HG02610 (cell line): ENCODE measurements around the gene SWAP70.
"Not testable (repeated sequence)": the region's sequence is repeated elsewhere in the genome, so short reads cannot be mapped to it uniquely, and the experiment has no call there.

Experiments
- ATAC-seq: cut with Tn5 transposase; IDR thresholded peaks from one replicate; pipeline ENCODE4 v1.9.1; 2021; ENCODE audit warnings: mild to moderate bottlenecking, moderate library complexity; ENCODE audit not compliant: unreplicated experiment

SWAP70 gene

GRCh38 chr11:9663699-9664275 lies at the start of gene SWAP70:
TSS of gene SWAP70 (plus strand) at chr11:9664077. CDS start at chr11:9664180, 103 bp downstream.
- peak; percentile 82 for ATAC-seq

DNA sequence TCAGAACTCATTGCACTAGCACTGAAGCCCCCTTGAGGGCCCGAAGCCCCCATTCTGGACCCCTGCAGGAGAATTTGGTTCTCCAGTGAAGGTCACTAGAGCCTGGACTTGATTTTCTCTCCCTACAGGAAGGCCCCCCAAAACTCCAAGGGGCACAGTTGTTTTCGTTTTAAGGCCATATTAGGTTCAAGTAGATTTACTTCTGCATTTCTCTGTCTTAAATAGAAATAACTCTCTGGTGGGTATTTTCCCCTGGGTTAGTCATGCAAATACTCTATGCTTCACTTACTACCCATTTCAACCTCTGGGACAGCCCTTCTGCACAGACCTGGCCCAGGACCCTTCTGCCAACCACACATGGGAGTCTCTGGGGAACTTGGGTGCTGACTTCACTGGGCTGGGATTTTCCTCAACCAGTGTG lies 48.8 kb upstream of the SWAP70 start:
- peak; percentile 59 for ATAC-seq

DNA sequence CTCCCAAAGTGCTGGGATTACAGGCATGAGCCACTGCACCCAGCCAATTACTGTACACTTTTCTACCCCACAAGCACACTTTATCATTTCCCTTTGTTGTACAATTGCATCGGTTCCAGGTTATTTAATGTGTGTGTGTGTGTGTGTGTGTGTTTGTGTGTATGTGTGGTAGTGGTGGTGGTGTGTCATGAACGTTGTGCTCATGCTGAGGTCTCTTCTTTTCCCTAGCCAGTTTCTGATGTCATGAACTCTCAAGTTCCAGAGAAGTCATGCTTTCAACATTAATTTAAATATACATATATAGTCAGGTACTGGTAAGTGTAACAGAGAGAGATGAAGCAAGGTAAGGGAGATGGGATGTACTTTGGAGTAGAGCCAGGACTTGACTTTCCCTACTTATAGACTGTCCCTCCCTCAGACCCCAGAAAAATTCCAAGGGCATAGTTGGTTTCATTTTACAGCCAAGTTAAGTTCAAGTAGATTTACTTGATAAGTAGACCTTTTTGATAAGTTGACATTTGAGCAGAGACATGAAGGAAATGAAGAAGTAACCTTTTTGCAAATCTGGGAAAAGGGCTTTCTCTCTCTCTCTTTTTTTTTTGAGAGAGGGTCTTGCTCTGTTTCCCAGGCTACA lies 47.7 kb upstream of the SWAP70 start:
- ATAC-seq: no peak

DNA sequence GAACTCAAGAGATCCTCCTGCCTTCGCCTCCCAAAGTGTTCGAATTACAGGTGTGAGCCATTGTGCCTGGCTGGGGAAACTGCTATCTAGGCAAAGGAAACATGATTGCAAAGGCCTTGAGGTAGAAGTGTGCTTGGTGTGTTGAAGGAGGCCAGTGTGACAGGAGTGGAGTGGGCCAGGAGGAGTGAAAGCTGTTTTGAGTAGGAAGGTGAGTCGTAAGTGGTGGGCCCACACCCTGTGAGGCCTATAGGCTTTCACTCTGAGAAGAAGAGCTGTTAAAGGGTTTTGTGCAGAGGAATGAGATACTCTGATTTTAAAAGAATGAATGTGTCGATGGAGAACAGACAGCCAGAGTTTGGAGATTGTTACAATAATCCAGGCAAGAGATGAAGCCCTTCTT lies 47.0 kb upstream of the SWAP70 start:
- no peak for ATAC-seq

DNA sequence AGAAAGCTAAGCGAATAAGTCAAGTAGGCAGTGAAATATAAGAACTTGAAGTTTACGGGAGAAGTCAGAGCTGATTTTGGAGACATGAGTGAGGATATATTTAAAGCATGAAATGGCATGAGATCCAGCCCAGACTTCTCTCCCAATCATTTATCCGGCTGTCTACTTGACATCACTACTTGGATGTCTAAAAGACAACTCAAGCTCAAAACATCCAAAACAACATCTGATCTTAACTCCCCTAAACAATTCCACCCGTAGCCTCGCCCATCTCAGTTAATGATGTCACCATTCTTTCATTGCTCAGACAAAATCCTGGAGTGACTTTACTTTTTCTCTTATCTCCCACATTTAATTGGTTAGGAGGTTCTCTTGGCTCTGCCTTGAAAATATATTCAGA lies 45.9 kb upstream of the SWAP70 start:
- ATAC-seq: no peak

- no peak for ATAC-seq
Observed at GRCh38 chr11:9619004-9619403, 44.9 kb upstream of the SWAP70 start.

DNA sequence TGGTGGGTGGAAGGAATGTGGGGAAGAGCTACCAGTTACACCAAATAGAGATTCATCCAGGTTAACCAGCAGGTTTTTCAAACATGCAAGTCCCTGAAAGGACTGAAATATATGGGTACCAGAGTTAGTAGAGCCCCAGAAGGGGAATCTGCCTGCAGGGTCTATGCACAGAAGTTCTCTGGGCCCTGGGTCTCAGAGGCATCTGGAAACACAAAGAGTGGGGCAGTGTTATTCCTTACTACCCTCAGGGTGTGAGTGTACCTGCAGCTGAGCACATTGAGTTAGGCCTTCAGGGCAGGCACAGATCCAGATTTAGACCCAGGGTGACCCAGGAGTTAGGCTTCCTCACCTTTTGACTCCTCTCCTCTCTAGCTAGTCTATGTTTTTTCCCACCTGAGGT lies 43.9 kb upstream of the SWAP70 start:
- no peak for ATAC-seq

DNA sequence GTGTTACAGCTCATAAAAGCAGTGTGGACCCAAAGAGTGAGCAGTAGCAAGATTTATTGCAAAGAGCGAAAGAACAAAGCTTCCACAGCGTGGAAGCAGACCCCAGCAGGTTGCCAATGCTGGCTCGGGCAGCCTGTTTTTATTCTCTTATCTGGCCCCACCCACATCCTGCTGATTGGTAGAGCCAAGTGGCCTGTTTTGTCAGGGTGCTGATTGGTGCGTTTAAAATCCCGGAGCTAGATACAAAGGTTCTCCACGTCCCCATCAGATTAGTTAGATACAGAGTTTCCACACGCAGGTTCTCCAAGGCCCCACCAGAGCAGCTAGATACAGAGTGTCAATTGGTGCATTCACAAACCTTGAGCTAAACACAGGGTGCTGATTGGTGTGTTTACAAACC lies 41.5 kb upstream of the SWAP70 start:
- ATAC-seq: not testable (repeated sequence)

- ATAC-seq: not testable (repeated sequence)
Observed at GRCh38 chr11:9623053-9623452, 40.8 kb upstream of the SWAP70 start.

GRCh38 chr11:9624448-9624847 lies 39.4 kb upstream of the SWAP70 start:
- ATAC-seq: no peak

DNA sequence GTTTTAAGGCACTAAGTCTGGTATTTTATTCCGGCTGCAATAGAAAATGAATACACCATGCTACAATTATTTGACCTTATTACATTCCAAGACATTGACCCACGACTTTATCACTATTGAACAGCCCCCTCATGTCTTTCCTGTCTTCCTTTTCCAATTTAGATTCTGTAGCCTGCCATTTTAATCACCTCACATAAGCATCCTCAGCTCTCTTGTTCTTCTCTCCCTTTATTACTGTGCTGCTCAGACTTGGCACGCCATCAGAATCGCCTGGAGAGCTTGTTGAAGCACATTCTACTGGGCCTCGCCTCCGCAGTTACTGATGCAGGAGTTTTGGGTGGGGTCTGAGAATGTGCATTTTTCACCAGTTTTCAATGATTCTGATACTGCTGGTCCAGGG lies 38.7 kb upstream of the SWAP70 start:
- no peak for ATAC-seq

- ATAC-seq: no peak
Observed at GRCh38 chr11:9625728-9626127, 38.1 kb upstream of the SWAP70 start.

- ATAC-seq: no peak
Observed at GRCh38 chr11:9626496-9627394, 37.1 kb upstream of the SWAP70 start.

DNA sequence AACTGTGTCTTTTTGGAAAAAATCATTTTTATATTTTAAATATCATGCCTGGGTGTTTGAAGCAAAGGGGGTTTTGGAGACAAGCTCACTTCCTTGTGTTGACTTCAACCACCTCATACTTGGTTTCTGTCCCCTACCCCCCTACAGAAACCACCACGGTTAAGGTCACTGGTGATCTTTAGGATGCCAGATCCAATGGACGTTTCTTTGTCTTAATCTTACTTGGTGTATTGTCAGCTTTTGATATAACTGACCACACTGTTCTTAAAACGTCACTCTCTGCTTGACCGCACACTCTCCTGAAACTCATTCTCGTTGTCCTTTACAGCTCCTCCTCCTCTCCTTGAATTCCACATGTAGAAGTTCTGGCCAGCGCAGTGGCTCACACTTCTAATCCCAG lies 34.8 kb upstream of the SWAP70 start:
- no peak for ATAC-seq

DNA sequence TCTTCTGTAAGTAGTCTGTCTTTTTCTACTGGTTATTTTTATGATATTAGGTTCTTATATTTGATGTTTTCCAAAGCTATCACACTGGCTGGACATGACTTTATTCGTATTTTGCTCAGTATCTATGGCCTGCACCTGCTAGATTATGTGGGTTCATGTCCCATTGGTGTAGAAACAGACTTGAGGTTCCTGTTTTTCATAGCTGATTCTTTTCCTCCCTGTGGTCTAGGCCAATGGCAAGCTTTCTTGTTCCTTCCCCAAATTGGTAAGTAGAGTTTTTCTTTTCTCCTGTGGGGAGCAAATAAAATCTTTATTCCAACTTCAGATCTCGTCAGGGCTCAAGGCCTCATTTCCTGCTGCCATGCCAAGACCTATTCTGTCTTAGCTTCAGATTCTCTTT lies 30.2 kb upstream of the SWAP70 start:
- ATAC-seq: no peak

GRCh38 chr11:9636691-9637090 lies 27.2 kb upstream of the SWAP70 start:
- no peak for ATAC-seq

- ATAC-seq: no peak
Observed at GRCh38 chr11:9639099-9639498, 24.8 kb upstream of the SWAP70 start.

- no peak for ATAC-seq
Observed at GRCh38 chr11:9639985-9640384, 23.9 kb upstream of the SWAP70 start.

- no peak for ATAC-seq
Observed at GRCh38 chr11:9642894-9643293, 21.0 kb upstream of the SWAP70 start.

- peak; percentile 54 for ATAC-seq
Observed at GRCh38 chr11:9643751-9644150, 20.1 kb upstream of the SWAP70 start.

DNA sequence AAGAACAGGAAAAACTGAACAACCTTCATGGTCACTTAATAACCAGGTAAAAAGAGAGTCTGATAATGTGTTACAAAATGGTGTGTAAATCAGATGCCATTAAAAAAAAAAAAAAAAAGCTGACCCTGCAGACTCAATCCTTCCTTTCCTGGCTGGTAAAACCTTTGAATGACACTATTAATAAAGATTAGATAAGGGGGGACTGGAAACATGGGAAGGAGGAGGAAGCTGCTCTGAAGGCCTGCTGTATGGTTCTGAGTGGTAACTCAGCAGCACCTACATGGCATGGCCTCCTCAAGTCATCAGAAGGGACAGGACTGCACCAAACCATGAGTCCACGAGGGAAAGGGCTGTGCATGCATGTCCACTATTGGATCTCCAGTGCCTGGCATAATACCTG lies 18.0 kb upstream of the SWAP70 start:
- ATAC-seq: no peak

- ATAC-seq: no peak
Observed at GRCh38 chr11:9646324-9646723, 17.6 kb upstream of the SWAP70 start.
